ENCODE results near the gene NTN1.

The NTN1 gene

GRCh38 chr17:9038380-9038779, 17.1 kb downstream of the NTN1 start:
- DNase-seq = no peak

- no peak for DNase-seq
Observed at GRCh38 chr17:9044772-9045463, 23.6 kb downstream of the NTN1 start.

GRCh38 chr17:9050801-9051401, 29.6 kb downstream of the NTN1 start:
- no peak for DNase-seq

- DNase-seq = no peak
Observed at GRCh38 chr17:9051561-9051960, 30.3 kb downstream of the NTN1 start.

- no peak for DNase-seq
Observed at GRCh38 chr17:9052921-9053320, 31.6 kb downstream of the NTN1 start.

- no peak for DNase-seq
Observed at GRCh38 chr17:9053406-9053805, 32.1 kb downstream of the NTN1 start.

- DNase-seq = no peak
Observed at GRCh38 chr17:9054126-9054975, 33.0 kb downstream of the NTN1 start.

- DNase-seq = no peak
Observed at GRCh38 chr17:9055281-9055680, 34.0 kb downstream of the NTN1 start.

- DNase-seq = no peak
Observed at GRCh38 chr17:9056566-9056965, 35.3 kb downstream of the NTN1 start.

- DNase-seq = no peak
Observed at GRCh38 chr17:9057310-9057709, 36.0 kb downstream of the NTN1 start.

GRCh38 chr17:9062399-9062902, 41.1 kb downstream of the NTN1 start:
- DNase-seq = no peak

- DNase-seq = no peak
Observed at GRCh38 chr17:9064311-9064834, 43.1 kb downstream of the NTN1 start.

- no peak for DNase-seq
Observed at GRCh38 chr17:9071016-9071415, 49.7 kb downstream of the NTN1 start.

- no peak for DNase-seq
Observed at GRCh38 chr17:9071811-9072498, 50.6 kb downstream of the NTN1 start.

- DNase-seq = no peak
Observed at GRCh38 chr17:9072696-9073339, 51.5 kb downstream of the NTN1 start.

- no peak for DNase-seq
Observed at GRCh38 chr17:9074131-9074530, 52.8 kb downstream of the NTN1 start.

GRCh38 chr17:9079461-9080103, 58.3 kb downstream of the NTN1 start:
- DNase-seq = peak in 2 of 6 experiments; percentile 9 to 16

GRCh38 chr17:9080296-9080914, 59.1 kb downstream of the NTN1 start:
- DNase-seq = no peak

- no peak for DNase-seq
Observed at GRCh38 chr17:9080983-9081382, 59.7 kb downstream of the NTN1 start.

GRCh38 chr17:9086577-9086976, 65.3 kb downstream of the NTN1 start:
- no peak for DNase-seq

GRCh38 chr17:9087921-9088320, 66.6 kb downstream of the NTN1 start:
- no peak for DNase-seq
